ENCODE results near the gene ZNF280B. TPM values are rescaled to one million over a fixed set of nuclear protein-coding genes. Genes with fewer than 3 reads are reported as not detected.

Gene ZNF280B, protein sequence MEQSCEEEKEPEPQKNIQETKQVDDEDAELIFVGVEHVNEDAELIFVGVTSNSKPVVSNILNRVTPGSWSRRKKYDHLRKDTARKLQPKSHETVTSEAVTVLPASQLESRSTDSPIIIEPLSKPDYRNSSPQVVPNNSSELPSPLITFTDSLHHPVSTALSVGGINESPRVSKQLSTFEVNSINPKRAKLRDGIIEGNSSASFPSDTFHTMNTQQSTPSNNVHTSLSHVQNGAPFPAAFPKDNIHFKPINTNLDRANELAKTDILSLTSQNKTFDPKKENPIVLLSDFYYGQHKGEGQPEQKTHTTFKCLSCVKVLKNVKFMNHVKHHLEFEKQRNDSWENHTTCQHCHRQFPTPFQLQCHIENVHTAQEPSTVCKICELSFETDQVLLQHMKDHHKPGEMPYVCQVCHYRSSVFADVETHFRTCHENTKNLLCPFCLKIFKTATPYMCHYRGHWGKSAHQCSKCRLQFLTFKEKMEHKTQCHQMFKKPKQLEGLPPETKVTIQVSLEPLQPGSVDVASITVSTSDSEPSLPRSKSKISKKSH
- total RNA-seq (2014; rRNA removed; shearing (Covaris generic)), result under 0.01 and 0.11 TPM in 2 replicates
- 0.45 and 0.57 TPM in 2 replicates for polyA plus RNA-seq (2016; fragmentation: Nextera tagmentation; extraction: Ambion mirVana)

DNA sequence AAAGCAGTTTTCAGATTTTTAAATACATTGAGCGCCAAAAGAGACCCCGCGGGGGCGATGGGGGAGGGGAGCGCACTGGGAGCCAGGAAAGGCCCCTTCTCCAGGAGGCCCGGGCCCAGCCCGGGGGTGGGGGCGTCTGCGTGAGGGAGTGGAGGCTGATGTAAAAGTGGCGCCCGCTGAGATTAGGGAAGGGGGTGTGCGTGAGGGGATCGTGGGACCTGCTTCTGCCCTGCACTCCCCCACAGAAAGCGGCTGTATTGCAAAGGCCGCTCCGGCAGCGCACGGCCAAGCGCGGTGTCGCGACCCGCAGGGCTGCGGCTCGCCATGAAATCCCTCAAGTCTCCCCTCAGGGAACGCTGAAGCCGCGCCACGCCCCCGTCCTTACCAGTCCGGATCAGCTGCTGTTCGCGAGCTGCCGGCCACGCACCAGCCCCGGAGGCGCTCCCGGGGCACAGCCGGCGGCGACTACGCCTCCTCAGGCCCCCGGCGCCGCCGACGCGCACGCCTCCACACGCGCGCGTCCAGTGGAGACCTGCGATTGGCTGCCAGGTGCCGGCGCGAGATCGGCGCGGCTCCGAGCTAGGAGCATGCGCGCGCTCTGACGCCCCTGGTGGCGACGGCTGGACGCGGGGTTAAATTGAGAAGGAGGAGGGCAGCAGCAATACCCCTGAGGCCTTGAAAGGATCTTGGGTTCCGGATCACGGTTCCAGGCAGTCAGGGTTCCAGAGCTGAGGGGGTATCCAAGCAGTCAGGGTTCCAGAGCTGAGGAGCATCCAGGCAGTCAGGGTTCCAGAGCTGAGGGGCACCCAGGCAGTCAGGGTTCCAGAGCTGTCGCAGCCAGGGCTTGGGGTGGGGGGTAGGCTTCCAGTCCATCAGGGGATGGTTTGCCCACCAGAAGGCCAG is at the start of gene ZNF280B:
Gene ZNF280B, minus strand, starts transcription at position 469 of the 903 bp plus-strand sequence. CDS start 19,344 bp downstream, outside the sequence.
- 0 out of 2 replicates have a peak, but pooled peaks cover 11% of the 10 kb centered on the region for H3K27me3 ChIP-seq (replicated peaks; ENCODE audit: insufficient read depth)
- H3K9me3 ChIP-seq (ENCODE audit: low read depth), result no peaks in the 10 kb centered on the region
- TF ChIP-seq EZH2phosphoT487 (IDR thresholded peaks at IDR 0.05; ENCODE audit: insufficient read depth, low read depth) (no peak), EZH2 (IDR thresholded peaks at IDR 0.05; ENCODE audit: insufficient read depth, poor library complexity, severe bottlenecking) (no peak)
- H3K36me3 ChIP-seq (ENCODE audit: low read depth), result no peaks in the 10 kb centered on the region
- DNase-seq, result peak; percentile 66
- H3K27ac ChIP-seq, result no peak within 1 kb of the TSS
- H3K9ac ChIP-seq, result peak within 1 kb of the TSS; percentile 47
- H3K4me2 ChIP-seq (ENCODE audit: unreplicated experiment), result peak within 1 kb of the TSS; percentile 25
- no peaks in the 10 kb centered on the region for H3K9me2 ChIP-seq (ENCODE audit: insufficient read depth)
- in situ Hi-C loops (cut with MboI), result no loop called here
- WGBS, 2 experiments (ENCODE audit: low coverage in 1 of 2, low lambda C conversion rate in 2 of 2, missing lambda C conversion rate in 2 of 2), result 7 to 14% methylated on average over 28 to 39 of the region's 72 CpGs
- no peaks in the 10 kb centered on the region for H4K20me1 ChIP-seq (ENCODE audit: insufficient read depth)
- peak within 1 kb of the TSS; percentile 63 for H2AFZ ChIP-seq
- peak within 1 kb of the TSS; percentile 66 for H3K4me3 ChIP-seq
- no peaks in the 10 kb centered on the region for H3F3A ChIP-seq (ENCODE audit: insufficient read depth)
- H3K79me2 ChIP-seq (ENCODE audit: insufficient read depth), result no peaks in the 10 kb centered on the region
- H3K4me1 ChIP-seq (ENCODE audit: insufficient read depth), result no peaks in the 10 kb centered on the region

DNA sequence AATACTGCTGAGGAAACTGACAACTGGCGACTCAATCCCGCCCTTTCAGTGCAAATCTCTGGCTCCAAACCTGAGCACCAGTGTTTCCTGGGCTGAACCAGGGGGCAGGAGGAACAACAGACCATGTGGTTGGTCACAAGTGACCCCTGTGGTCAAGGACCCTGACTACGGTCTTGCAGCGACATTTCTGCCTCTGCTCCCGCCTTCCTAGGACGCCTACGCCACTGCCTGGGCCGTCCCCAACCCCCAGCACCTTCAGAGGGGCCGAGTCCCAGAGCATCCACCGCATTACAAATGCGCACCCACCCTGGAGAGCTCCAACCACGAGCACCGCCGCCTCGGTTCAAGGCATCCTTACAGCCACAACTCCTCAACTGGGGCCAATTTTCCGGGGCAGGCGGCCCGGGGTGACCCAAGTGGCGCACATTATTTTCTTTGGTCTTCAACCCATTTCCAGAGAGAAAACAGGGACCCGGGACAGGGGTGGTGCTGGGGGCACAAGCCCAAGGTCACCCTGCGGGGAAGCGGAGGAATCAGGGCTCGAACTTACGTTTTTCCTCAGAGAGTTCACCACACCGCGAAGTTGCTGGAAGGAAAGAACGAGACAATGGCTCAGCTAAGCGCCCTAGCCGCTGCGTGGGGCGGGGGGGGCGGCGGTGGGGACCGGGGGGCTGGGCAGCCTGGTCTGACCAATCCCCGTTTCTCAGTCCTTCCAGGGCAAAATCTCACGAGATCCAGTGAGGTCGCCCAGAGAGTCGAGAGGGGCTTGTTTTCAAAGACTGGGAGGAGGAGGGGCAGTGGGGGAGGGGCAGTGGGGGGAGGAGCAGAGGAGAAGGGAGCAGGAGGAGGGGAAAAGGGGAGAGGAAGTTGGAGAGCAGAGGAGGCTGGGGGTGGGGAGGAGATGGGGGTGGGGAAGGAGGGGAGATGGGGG is 48.7 kb upstream of the ZNF280B start:
- H2AFZ ChIP-seq, result no peak overlapping the region
- no peaks in the 10 kb centered on the region for H3K36me3 ChIP-seq (ENCODE audit: low read depth)
- H3K4me3 ChIP-seq, result no peak overlapping the region
- H3K4me1 ChIP-seq (ENCODE audit: insufficient read depth), result no peaks in the 10 kb centered on the region
- H3K9me3 ChIP-seq (ENCODE audit: low read depth), result no peaks in the 10 kb centered on the region
- H3K27me3 ChIP-seq (replicated peaks; ENCODE audit: insufficient read depth), result no peaks in the 10 kb centered on the region
- peak; percentile 9 for DNase-seq
- 85 to 89% methylated on average over 34 to 38 of the region's 38 CpGs for WGBS, 2 experiments (ENCODE audit: low coverage in 1 of 2, low lambda C conversion rate in 2 of 2, missing lambda C conversion rate in 2 of 2)
- no peaks in the 10 kb centered on the region for H3K79me2 ChIP-seq (ENCODE audit: insufficient read depth)
- no peaks in the 10 kb centered on the region for H3F3A ChIP-seq (ENCODE audit: insufficient read depth)
- no peak overlapping the region for H3K27ac ChIP-seq
- no peaks in the 10 kb centered on the region for H4K20me1 ChIP-seq (ENCODE audit: insufficient read depth)
- TF ChIP-seq EZH2phosphoT487 (IDR thresholded peaks at IDR 0.05; ENCODE audit: insufficient read depth, low read depth), result no peak
- no peak for TF ChIP-seq EZH2 (IDR thresholded peaks at IDR 0.05; ENCODE audit: insufficient read depth, poor library complexity, severe bottlenecking)
- no peak overlapping the region for H3K9ac ChIP-seq
- no peak overlapping the region for H3K4me2 ChIP-seq (ENCODE audit: unreplicated experiment)
- H3K9me2 ChIP-seq (ENCODE audit: insufficient read depth), result no peaks in the 10 kb centered on the region
- in situ Hi-C loops (cut with MboI), result no loop called here

DNA sequence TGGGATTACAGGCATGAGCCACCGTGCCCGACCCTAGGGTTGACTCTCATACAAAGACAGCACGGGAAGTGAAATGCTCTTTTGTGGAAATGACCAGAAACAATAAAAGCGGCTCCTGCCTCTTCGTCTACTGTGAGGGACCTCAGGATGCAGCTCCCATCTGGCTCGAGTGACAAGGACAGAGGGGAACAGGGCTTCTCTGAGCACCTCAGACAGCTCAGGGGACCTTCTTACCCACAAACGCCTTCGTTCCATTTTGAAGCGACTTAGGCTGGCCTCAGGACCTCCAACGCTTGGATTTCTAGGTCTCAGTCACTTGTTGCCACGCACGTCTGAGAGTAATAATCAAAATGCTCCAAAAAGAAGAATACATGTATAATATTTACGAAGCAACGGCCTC is 48.0 kb upstream of the ZNF280B start:
- 80 to 81% methylated on average over 14 of the region's 14 CpGs for WGBS, 2 experiments (ENCODE audit: low coverage in 1 of 2, low lambda C conversion rate in 2 of 2, missing lambda C conversion rate in 2 of 2)
- H3K36me3 ChIP-seq (ENCODE audit: low read depth), result no peaks in the 10 kb centered on the region
- H2AFZ ChIP-seq, result no peak overlapping the region
- no peaks in the 10 kb centered on the region for H3K79me2 ChIP-seq (ENCODE audit: insufficient read depth)
- no peak overlapping the region for H3K27ac ChIP-seq
- DNase-seq, result no peak
- no peaks in the 10 kb centered on the region for H3K9me3 ChIP-seq (ENCODE audit: low read depth)
- in situ Hi-C loops (cut with MboI), result no loop called here
- H3K4me2 ChIP-seq (ENCODE audit: unreplicated experiment), result no peak overlapping the region
- H3F3A ChIP-seq (ENCODE audit: insufficient read depth), result no peaks in the 10 kb centered on the region
- H3K4me3 ChIP-seq, result no peak overlapping the region
- H3K9ac ChIP-seq, result no peak overlapping the region
- no peaks in the 10 kb centered on the region for H3K4me1 ChIP-seq (ENCODE audit: insufficient read depth)
- no peaks in the 10 kb centered on the region for H3K9me2 ChIP-seq (ENCODE audit: insufficient read depth)
- TF ChIP-seq EZH2phosphoT487 (IDR thresholded peaks at IDR 0.05; ENCODE audit: insufficient read depth, low read depth) (no peak), EZH2 (IDR thresholded peaks at IDR 0.05; ENCODE audit: insufficient read depth, poor library complexity, severe bottlenecking) (no peak)
- no peaks in the 10 kb centered on the region for H3K27me3 ChIP-seq (replicated peaks; ENCODE audit: insufficient read depth)
- no peaks in the 10 kb centered on the region for H4K20me1 ChIP-seq (ENCODE audit: insufficient read depth)
